Thyroid gland (tissue), 4 donors: ENCODE data around the gene WDR54.

Experiments
- CTCF ChIP-seq, 6 experiments: fragments of 200-600 bp in 3 of 6; fragments of 450-650 bp in 3 of 6; sonication (generic) in 3 of 6; IDR thresholded peaks; one replicate each; pipeline ENCODE4 v1.5.1; 2016 to 2019; ENCODE audit warnings: antibody characterized with exemption in 6 of 6, mild to moderate bottlenecking in 2 of 6, inconsistent platforms in 1 of 6, moderate library complexity in 1 of 6
- POLR2A ChIP-seq, 2 donors: fragments of 450-650 bp; IDR thresholded peaks; one replicate each; pipeline ENCODE4 v1.6.1; 2017; ENCODE audit warnings: antibody characterized with exemption in 2 of 2, mild to moderate bottlenecking in 2 of 2, moderate library complexity in 1 of 2

GRCh38 chr2:74372674-74373073, 48.9 kb upstream of the WDR54 start:
- TF ChIP-seq CTCF (IDR thresholded peaks at IDR 0.05): no peak
- no peak for TF ChIP-seq POLR2A (IDR thresholded peaks at IDR 0.05)
